ENCODE data around the gene KLK13.

KLK13 gene

GRCh38 chr19:51029718-51030117, 35.2 kb downstream of the KLK13 start:
- H3K36me3 ChIP-seq (ENCODE audit: low read depth), result no peaks in the 10 kb centered on the region
- H3K27me3 ChIP-seq (ENCODE audit: insufficient read depth, poor library complexity, severe bottlenecking), result peaks cover 3% of the 10 kb centered on the region
- H3K9me3 ChIP-seq (ENCODE audit: severe bottlenecking), result no peaks in the 10 kb centered on the region
- TF ChIP-seq CTCF (IDR thresholded peaks at IDR 0.05; ENCODE audit: poor library complexity, severe bottlenecking), result no peak
- no peak overlapping the region for H3K4me3 ChIP-seq (ENCODE audit: severe bottlenecking)
- DNase-seq (ENCODE audit: low spot score), result no peak
- H3K4me1 ChIP-seq (ENCODE audit: insufficient read depth, poor library complexity, severe bottlenecking), result no peaks in the 10 kb centered on the region
- ATAC-seq (ENCODE audit: low read depth), result no peak
- no peak overlapping the region for H3K27ac ChIP-seq (ENCODE audit: poor library complexity, severe bottlenecking)

- ATAC-seq (ENCODE audit: low read depth), result no peak
Measured at GRCh38 chr19:51027873-51028272, 37.0 kb downstream of the KLK13 start.

GRCh38 chr19:51027126-51027806, 37.6 kb downstream of the KLK13 start:
- TF ChIP-seq CTCF (IDR thresholded peaks at IDR 0.05; ENCODE audit: poor library complexity, severe bottlenecking), result no peak
- Histone ChIP-seq H3K4me1 (ENCODE audit: insufficient read depth, poor library complexity, severe bottlenecking) (no peaks in the 10 kb centered on the region), H3K9me3 (ENCODE audit: severe bottlenecking) (no peaks in the 10 kb centered on the region), H3K27ac (ENCODE audit: poor library complexity, severe bottlenecking) (no peak overlapping the region), H3K4me3 (ENCODE audit: severe bottlenecking) (no peak overlapping the region), H3K36me3 (ENCODE audit: low read depth) (no peaks in the 10 kb centered on the region), H3K27me3 (ENCODE audit: insufficient read depth, poor library complexity, severe bottlenecking) (peaks cover 3% of the 10 kb centered on the region)
- no peak; the same call in 2 of the 3 replicates for ATAC-seq (ENCODE audit: low read depth)
- no peak for DNase-seq (ENCODE audit: low spot score)

More at GRCh38 chr19:51027873-51028272, 37.0 kb downstream of the KLK13 start:
- H3K27ac ChIP-seq (ENCODE audit: poor library complexity, severe bottlenecking), result no peak overlapping the region
- no peak for TF ChIP-seq CTCF (IDR thresholded peaks at IDR 0.05; ENCODE audit: poor library complexity, severe bottlenecking)
- H3K27me3 ChIP-seq (ENCODE audit: insufficient read depth, poor library complexity, severe bottlenecking), result peaks cover 3% of the 10 kb centered on the region
- H3K4me1 ChIP-seq (ENCODE audit: insufficient read depth, poor library complexity, severe bottlenecking), result no peaks in the 10 kb centered on the region
- no peaks in the 10 kb centered on the region for H3K36me3 ChIP-seq (ENCODE audit: low read depth)
- no peaks in the 10 kb centered on the region for H3K9me3 ChIP-seq (ENCODE audit: severe bottlenecking)
- H3K4me3 ChIP-seq (ENCODE audit: severe bottlenecking), result no peak overlapping the region
- DNase-seq (ENCODE audit: low spot score), result no peak

- no peaks in the 10 kb centered on the region for H3K9me3 ChIP-seq (ENCODE audit: severe bottlenecking)
- DNase-seq (ENCODE audit: low spot score) (no peak), ATAC-seq (ENCODE audit: low read depth) (peak; percentile 55; the same call in 2 of the 3 replicates)
- H3K36me3 ChIP-seq (ENCODE audit: low read depth), result no peaks in the 10 kb centered on the region
- no peak within 1 kb of the TSS for H3K27ac ChIP-seq (ENCODE audit: poor library complexity, severe bottlenecking)
- no peak for TF ChIP-seq CTCF (IDR thresholded peaks at IDR 0.05; ENCODE audit: poor library complexity, severe bottlenecking)
- no peaks in the 10 kb centered on the region for H3K4me1 ChIP-seq (ENCODE audit: insufficient read depth, poor library complexity, severe bottlenecking)
- H3K27me3 ChIP-seq (ENCODE audit: insufficient read depth, poor library complexity, severe bottlenecking), result peaks cover 3% of the 10 kb centered on the region
- no peak within 1 kb of the TSS for H3K4me3 ChIP-seq (ENCODE audit: severe bottlenecking)
Measured at GRCh38 chr19:51026554-51026831, 38.4 kb downstream of the KLK13 start, which contains the start of gene KLK11. Gene KLK11 (minus strand): TSS chr19:51026616. CDS start chr19:51025631, 985 bp downstream.

GRCh38 chr19:51025809-51026553, 38.9 kb downstream of the KLK13 start:
- TF ChIP-seq CTCF (IDR thresholded peaks at IDR 0.05; ENCODE audit: poor library complexity, severe bottlenecking), result no peak
- peaks cover 3% of the 10 kb centered on the region for H3K27me3 ChIP-seq (ENCODE audit: insufficient read depth, poor library complexity, severe bottlenecking)
- H3K27ac ChIP-seq (ENCODE audit: poor library complexity, severe bottlenecking), result no peak overlapping the region
- no peak overlapping the region for H3K4me3 ChIP-seq (ENCODE audit: severe bottlenecking)
- no peaks in the 10 kb centered on the region for H3K9me3 ChIP-seq (ENCODE audit: severe bottlenecking)
- ATAC-seq (ENCODE audit: low read depth), result no peak
- H3K36me3 ChIP-seq (ENCODE audit: low read depth), result no peaks in the 10 kb centered on the region
- DNase-seq (ENCODE audit: low spot score), result no peak
- no peaks in the 10 kb centered on the region for H3K4me1 ChIP-seq (ENCODE audit: insufficient read depth, poor library complexity, severe bottlenecking)
